OCI-LY1 (cell line): ENCODE results near the gene IKBKG.

Experiments
- H2AFZ ChIP-seq: fragments of 200-600 bp; sonication (generic), shearing (Covaris generic); 2 replicates; pipeline ENCODE4 v1.6.0; 2014; ENCODE audit warnings: antibody characterized with exemption, mild to moderate bottlenecking, low read length
- H3F3A ChIP-seq: fragments of 200-600 bp; sonication (generic), shearing (Covaris generic); 2 replicates; pipeline ENCODE4 v1.6.0; 2014; ENCODE audit warnings: mild to moderate bottlenecking, antibody characterized with exemption, low read length, moderate library complexity; ENCODE audit not compliant: insufficient read depth
- H3K27ac ChIP-seq: fragments of 200-600 bp; sonication (generic); 2 replicates; pipeline ENCODE4 v1.5.1; 2014; ENCODE audit warnings: low read length, mixed run types, mild to moderate bottlenecking, low read depth; ENCODE audit not compliant: poor library complexity, severe bottlenecking
- H3K27me3 ChIP-seq: fragments of 200-600 bp; sonication (generic); 2 replicates; pipeline ENCODE4 v1.6.0; 2014; ENCODE audit warnings: antibody characterized with exemption, mild to moderate bottlenecking, low read length, moderate library complexity; ENCODE audit not compliant: insufficient read depth
- H3K36me3 ChIP-seq: fragments of 200-600 bp; sonication (generic); 2 replicates; pipeline ENCODE4 v1.6.1; 2014; ENCODE audit warnings: mild to moderate bottlenecking, antibody characterized with exemption, low read length, moderate library complexity, mixed read lengths; ENCODE audit not compliant: insufficient read depth
- H3K4me1 ChIP-seq: fragments of 200-600 bp; sonication (generic); 2 replicates; pipeline ENCODE4 v1.5.1; 2014; ENCODE audit warnings: mild to moderate bottlenecking, low read length, moderate library complexity; ENCODE audit not compliant: insufficient read depth, severe bottlenecking
- H3K4me2 ChIP-seq: fragments of 200-600 bp; sonication (generic), shearing (Covaris generic); 2 replicates; pipeline ENCODE4 v1.6.1; 2014; ENCODE audit warnings: low read length
- H3K4me3 ChIP-seq: fragments of 200-600 bp; sonication (generic); 2 replicates; pipeline ENCODE4 v1.5.1; 2014; ENCODE audit warnings: low read length, low read depth, mild to moderate bottlenecking, mixed read lengths; ENCODE audit not compliant: poor library complexity, severe bottlenecking
- H3K79me2 ChIP-seq: fragments of 200-600 bp; shearing (Covaris generic); 2 replicates; pipeline ENCODE4 v1.6.1; 2016; ENCODE audit warnings: mixed run types, low read length, mixed read lengths; ENCODE audit not compliant: insufficient read depth
- H3K9ac ChIP-seq: fragments of 200-600 bp; sonication (generic), shearing (Covaris generic); 2 replicates; pipeline ENCODE4 v1.6.1; 2014; ENCODE audit warnings: mild to moderate bottlenecking, low read length, mixed read lengths
- H3K9me2 ChIP-seq: fragments of 200-600 bp; sonication (generic), shearing (Covaris generic); 2 replicates; pipeline ENCODE4 v1.6.1; 2014; ENCODE audit warnings: low read depth, mild to moderate bottlenecking, low read length, mixed read lengths
- H3K9me3 ChIP-seq: fragments of 200-600 bp; shearing (Covaris generic); 2 replicates; pipeline ENCODE4 v1.6.1; 2014; ENCODE audit warnings: low read length, mixed read lengths
- H4K20me1 ChIP-seq: fragments of 200-600 bp; sonication (generic), shearing (Covaris generic); 2 replicates; pipeline ENCODE4 v1.6.0; 2016; ENCODE audit warnings: mild to moderate bottlenecking, low read length; ENCODE audit not compliant: insufficient read depth
- EZH2 ChIP-seq: fragments of 200-600 bp; sonication (generic), shearing (Covaris generic); IDR thresholded peaks from 2 replicates; pipeline ENCODE4 v1.8.0; 2017; ENCODE audit warnings: borderline replicate concordance, mixed run types, mild to moderate bottlenecking, antibody characterized with exemption, low read length, moderate library complexity, mixed read lengths
- TF ChIP-seq, protein P1 (sequence below): fragments of 200-600 bp; sonication (generic), shearing (Covaris generic); IDR thresholded peaks from 2 replicates; pipeline ENCODE4 v1.5.1; 2017; ENCODE audit warnings: mild to moderate bottlenecking, antibody characterized with exemption, low read length, moderate library complexity, mixed read lengths

Gene IKBKG

DNA sequence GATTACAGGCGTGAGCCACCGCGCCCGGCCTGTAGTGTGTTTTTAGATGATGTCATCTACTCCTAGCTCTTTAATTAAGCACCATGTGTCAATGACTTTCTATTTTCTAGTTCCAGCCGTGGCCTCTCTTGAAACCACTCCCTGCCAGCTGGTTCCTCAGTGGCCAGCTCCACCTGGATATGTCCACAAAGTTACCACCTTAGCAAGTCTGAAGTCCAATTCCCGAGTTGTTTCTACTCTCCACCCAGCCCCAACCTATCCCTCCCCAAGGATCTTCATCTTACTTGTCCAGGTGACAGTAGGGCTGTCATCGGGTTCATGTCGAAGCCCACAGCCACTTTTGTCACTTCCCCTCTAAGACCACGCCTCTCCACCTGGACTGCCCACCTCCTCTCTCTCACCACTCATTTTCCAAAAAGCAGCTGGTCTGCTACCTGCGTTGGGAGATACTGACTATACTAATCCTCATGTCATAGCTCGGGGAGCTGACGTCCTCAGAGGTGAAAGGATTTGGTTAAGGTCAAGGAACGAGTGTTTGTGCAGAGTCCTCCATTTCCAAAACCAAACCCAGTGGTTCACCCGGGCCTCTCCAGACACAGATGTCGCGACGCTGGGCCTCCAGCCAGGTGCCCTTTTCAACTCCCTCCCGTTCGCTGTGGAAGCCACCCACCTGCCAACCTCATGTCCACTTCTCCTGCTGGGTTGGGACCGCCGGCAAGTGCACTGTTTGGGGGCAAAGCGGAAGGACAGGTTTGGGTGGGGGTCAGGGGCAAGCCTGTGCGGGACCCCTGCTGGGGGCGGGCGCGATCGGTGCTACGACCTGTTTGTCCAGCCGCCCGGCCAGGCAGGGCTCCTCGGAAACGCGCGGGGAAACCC lies 32.1 kb upstream of the IKBKG start:
- no peaks in the 10 kb centered on the region for H3K79me2 ChIP-seq
- no peaks in the 10 kb centered on the region for H4K20me1 ChIP-seq
- TF ChIP-seq, protein P1, sequence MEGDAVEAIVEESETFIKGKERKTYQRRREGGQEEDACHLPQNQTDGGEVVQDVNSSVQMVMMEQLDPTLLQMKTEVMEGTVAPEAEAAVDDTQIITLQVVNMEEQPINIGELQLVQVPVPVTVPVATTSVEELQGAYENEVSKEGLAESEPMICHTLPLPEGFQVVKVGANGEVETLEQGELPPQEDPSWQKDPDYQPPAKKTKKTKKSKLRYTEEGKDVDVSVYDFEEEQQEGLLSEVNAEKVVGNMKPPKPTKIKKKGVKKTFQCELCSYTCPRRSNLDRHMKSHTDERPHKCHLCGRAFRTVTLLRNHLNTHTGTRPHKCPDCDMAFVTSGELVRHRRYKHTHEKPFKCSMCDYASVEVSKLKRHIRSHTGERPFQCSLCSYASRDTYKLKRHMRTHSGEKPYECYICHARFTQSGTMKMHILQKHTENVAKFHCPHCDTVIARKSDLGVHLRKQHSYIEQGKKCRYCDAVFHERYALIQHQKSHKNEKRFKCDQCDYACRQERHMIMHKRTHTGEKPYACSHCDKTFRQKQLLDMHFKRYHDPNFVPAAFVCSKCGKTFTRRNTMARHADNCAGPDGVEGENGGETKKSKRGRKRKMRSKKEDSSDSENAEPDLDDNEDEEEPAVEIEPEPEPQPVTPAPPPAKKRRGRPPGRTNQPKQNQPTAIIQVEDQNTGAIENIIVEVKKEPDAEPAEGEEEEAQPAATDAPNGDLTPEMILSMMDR, result no peak
- TF ChIP-seq EZH2, result no peak
- no peaks in the 10 kb centered on the region for H3F3A ChIP-seq
- H3K4me3 ChIP-seq, result peak overlapping the region; percentile 78
- peak overlapping the region; percentile 25 for H3K27ac ChIP-seq
- H3K4me1 ChIP-seq, result peaks cover 13% of the 10 kb centered on the region
- no peaks in the 10 kb centered on the region for H3K9me3 ChIP-seq
- H2AFZ ChIP-seq, result no peak overlapping the region
- no peaks in the 10 kb centered on the region for H3K27me3 ChIP-seq
- peak overlapping the region; percentile 88 for H3K9ac ChIP-seq
- H3K36me3 ChIP-seq, result no peaks in the 10 kb centered on the region
- no peaks in the 10 kb centered on the region for H3K9me2 ChIP-seq
- peak overlapping the region; percentile 96 for H3K4me2 ChIP-seq

- Histone ChIP-seq H3K4me1 (peaks cover 13% of the 10 kb centered on the region), H3K27me3 (no peaks in the 10 kb centered on the region), H3K27ac (peak within 1 kb of the TSS; percentile 40), H3K4me3 (peak within 1 kb of the TSS; percentile 78), H2AFZ (peak within 1 kb of the TSS; percentile 75; the same call in 1 of the 2 replicates), H3K9me2 (no peaks in the 10 kb centered on the region), H3K9me3 (no peaks in the 10 kb centered on the region), H4K20me1 (no peaks in the 10 kb centered on the region), H3K36me3 (no peaks in the 10 kb centered on the region), H3F3A (no peaks in the 10 kb centered on the region), H3K4me2 (peak within 1 kb of the TSS; percentile 96), H3K79me2 (no peaks in the 10 kb centered on the region), H3K9ac (peak within 1 kb of the TSS; percentile 90)
- TF ChIP-seq EZH2, result no peak
- TF ChIP-seq, protein P1, result no peak
Observed at GRCh38 chrX:154515966-154516655, 31.3 kb upstream of the IKBKG start, which contains the start of gene FAM3A. Gene FAM3A, minus strand, starts transcription at chrX:154516232. Its CDS starts 460 bp downstream, at chrX:154515772.

DNA sequence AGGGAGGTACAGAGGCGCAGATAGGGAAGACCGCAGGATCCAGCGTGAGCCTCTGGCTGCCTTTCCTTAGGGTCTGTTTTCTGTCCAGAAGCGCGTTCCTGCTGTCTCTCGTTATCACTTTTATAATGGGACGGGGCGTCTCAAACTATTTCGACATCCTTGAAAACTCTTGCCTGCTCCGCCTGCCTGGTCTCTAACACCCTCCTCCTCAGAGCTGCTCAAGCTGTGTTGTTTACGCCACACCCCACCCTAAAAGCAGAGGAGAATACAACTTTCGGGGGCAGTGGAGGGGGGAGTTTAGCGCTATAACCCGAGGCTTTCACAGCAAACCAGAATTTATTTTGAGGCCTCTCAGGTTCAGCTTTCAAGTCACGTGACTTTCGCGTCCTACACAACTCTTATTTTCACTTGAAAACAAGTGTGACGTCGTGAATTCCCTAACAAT lies 30.7 kb upstream of the IKBKG start:
- H3K79me2 ChIP-seq, result no peaks in the 10 kb centered on the region
- H3F3A ChIP-seq, result no peaks in the 10 kb centered on the region
- peak overlapping the region; percentile 75; the same call in 1 of the 2 replicates for H2AFZ ChIP-seq
- peak overlapping the region; percentile 96 for H3K4me2 ChIP-seq
- no peaks in the 10 kb centered on the region for H3K9me2 ChIP-seq
- H3K9me3 ChIP-seq, result no peaks in the 10 kb centered on the region
- H3K27ac ChIP-seq, result peak overlapping the region; percentile 40
- peak overlapping the region; percentile 90 for H3K9ac ChIP-seq
- no peaks in the 10 kb centered on the region for H3K36me3 ChIP-seq
- TF ChIP-seq, protein P1, result no peak
- TF ChIP-seq EZH2, result no peak
- H3K4me1 ChIP-seq, result peaks cover 13% of the 10 kb centered on the region
- H4K20me1 ChIP-seq, result no peaks in the 10 kb centered on the region
- H3K27me3 ChIP-seq, result no peaks in the 10 kb centered on the region
- H3K4me3 ChIP-seq, result peak overlapping the region; percentile 78
